ENCODE data around the gene IQCH.

Gene IQCH

GRCh38 chr15:67515557-67515956, 261.0 kb downstream of the IQCH start:
- no peaks in the 10 kb centered on the region for H3K4me1 ChIP-seq (ENCODE audit: low read length)
- H3K4me3 ChIP-seq (ENCODE audit: low read length): no peak overlapping the region
- H3F3A ChIP-seq (ENCODE audit: insufficient read depth, low read length): peaks cover 3% of the 10 kb centered on the region; the same call in 1 of the 2 replicates
- no peaks in the 10 kb centered on the region for H3K79me2 ChIP-seq (ENCODE audit: low read length)
- no peak overlapping the region for H3K4me2 ChIP-seq (ENCODE audit: low read depth, low read length)
- no peak overlapping the region for H2AFZ ChIP-seq (ENCODE audit: low read length)
- H3K9me3 ChIP-seq (replicated peaks; ENCODE audit: insufficient read depth, low read length): no peaks in the 10 kb centered on the region
- H3K9ac ChIP-seq (ENCODE audit: low read length): no peak overlapping the region
- H3K36me3 ChIP-seq (replicated peaks; ENCODE audit: insufficient read depth, low read length): no peaks in the 10 kb centered on the region
- H4K20me1 ChIP-seq (ENCODE audit: insufficient read depth, low read length): no peaks in the 10 kb centered on the region
- no peaks in the 10 kb centered on the region for H3K9me2 ChIP-seq (replicated peaks; ENCODE audit: insufficient read depth, low read length)
- no peaks in the 10 kb centered on the region for H3K27me3 ChIP-seq (replicated peaks; ENCODE audit: insufficient read depth, low read length)
- TF ChIP-seq CTCF (IDR thresholded peaks at IDR 0.05; ENCODE audit: low read length) (no peak), EZH2phosphoT487 (IDR thresholded peaks at IDR 0.05; ENCODE audit: low read length) (no peak), EZH2 (optimal IDR thresholded peaks at IDR 0.05; ENCODE audit: low read depth, low read length) (no peak)
- DNase-seq: no peak
- no peak overlapping the region for H3K27ac ChIP-seq (ENCODE audit: low read length)

GRCh38 chr15:67520321-67521028, 265.9 kb downstream of the IQCH start:
- Histone ChIP-seq H3F3A (ENCODE audit: insufficient read depth, low read length) (peaks cover 16% of the 10 kb centered on the region; the same call in 1 of the 2 replicates), H3K9me3 (replicated peaks; ENCODE audit: insufficient read depth, low read length) (no peaks in the 10 kb centered on the region), H3K27me3 (replicated peaks; ENCODE audit: insufficient read depth, low read length) (no peaks in the 10 kb centered on the region), H3K9ac (ENCODE audit: low read length) (peak overlapping the region; percentile 77), H3K4me1 (ENCODE audit: low read length) (peaks cover 10% of the 10 kb centered on the region; the same call in 1 of the 2 replicates), H3K79me2 (ENCODE audit: low read length) (peaks cover 39% of the 10 kb centered on the region), H3K4me2 (ENCODE audit: low read depth, low read length) (peak overlapping the region; percentile 60), H4K20me1 (ENCODE audit: insufficient read depth, low read length) (no peaks in the 10 kb centered on the region), H3K4me3 (ENCODE audit: low read length) (peak overlapping the region; percentile 83), H3K36me3 (replicated peaks; ENCODE audit: insufficient read depth, low read length) (no peaks in the 10 kb centered on the region), H3K27ac (ENCODE audit: low read length) (peak overlapping the region; percentile 83), H3K9me2 (replicated peaks; ENCODE audit: insufficient read depth, low read length) (no peaks in the 10 kb centered on the region), H2AFZ (ENCODE audit: low read length) (peak overlapping the region; percentile 96)
- no peak for DNase-seq
- TF ChIP-seq CTCF (IDR thresholded peaks at IDR 0.05; ENCODE audit: low read length) (no peak), EZH2phosphoT487 (IDR thresholded peaks at IDR 0.05; ENCODE audit: low read length) (no peak), EZH2 (optimal IDR thresholded peaks at IDR 0.05; ENCODE audit: low read depth, low read length) (no peak)

GRCh38 chr15:67521029-67521782, 266.6 kb downstream of the IQCH start, which contains the start of gene C15orf61:
Gene C15orf61 (plus strand): TSS chr15:67521131. CDS start chr15:67521249, 118 bp downstream.
- Histone ChIP-seq H3K9me2 (replicated peaks; ENCODE audit: insufficient read depth, low read length) (no peaks in the 10 kb centered on the region), H3K79me2 (ENCODE audit: low read length) (peaks cover 46% of the 10 kb centered on the region), H3K4me1 (ENCODE audit: low read length) (peaks cover 10% of the 10 kb centered on the region; the same call in 1 of the 2 replicates), H2AFZ (ENCODE audit: low read length) (peak within 1 kb of the TSS; percentile 96), H3K27me3 (replicated peaks; ENCODE audit: insufficient read depth, low read length) (no peaks in the 10 kb centered on the region), H3F3A (ENCODE audit: insufficient read depth, low read length) (peaks cover 16% of the 10 kb centered on the region; the same call in 1 of the 2 replicates), H3K27ac (ENCODE audit: low read length) (peak within 1 kb of the TSS; percentile 93), H3K36me3 (replicated peaks; ENCODE audit: insufficient read depth, low read length) (no peaks in the 10 kb centered on the region), H3K4me3 (ENCODE audit: low read length) (peak within 1 kb of the TSS; percentile 89), H3K4me2 (ENCODE audit: low read depth, low read length) (peak within 1 kb of the TSS; percentile 88), H3K9ac (ENCODE audit: low read length) (peak within 1 kb of the TSS; percentile 98), H4K20me1 (ENCODE audit: insufficient read depth, low read length) (no peaks in the 10 kb centered on the region), H3K9me3 (replicated peaks; ENCODE audit: insufficient read depth, low read length) (no peaks in the 10 kb centered on the region)
- TF ChIP-seq CTCF (IDR thresholded peaks at IDR 0.05; ENCODE audit: low read length): peak; percentile 5; the same call in 1 of the 2 replicates
- TF ChIP-seq EZH2phosphoT487 (IDR thresholded peaks at IDR 0.05; ENCODE audit: low read length): no peak
- TF ChIP-seq EZH2 (optimal IDR thresholded peaks at IDR 0.05; ENCODE audit: low read depth, low read length): no peak
- DNase-seq: peak; percentile 94
